ENCODE data around the gene PRR35. TPM values are rescaled to one million over a fixed set of nuclear protein-coding genes. Genes with fewer than 3 reads are reported as not detected.
"Not testable (repeated sequence)": the region's sequence is repeated elsewhere in the genome, so short reads cannot be mapped to it uniquely, and the experiment has no call there.

The PRR35 gene
- total RNA-seq, 1 experiment from 2014 or later, result not detected

DNA sequence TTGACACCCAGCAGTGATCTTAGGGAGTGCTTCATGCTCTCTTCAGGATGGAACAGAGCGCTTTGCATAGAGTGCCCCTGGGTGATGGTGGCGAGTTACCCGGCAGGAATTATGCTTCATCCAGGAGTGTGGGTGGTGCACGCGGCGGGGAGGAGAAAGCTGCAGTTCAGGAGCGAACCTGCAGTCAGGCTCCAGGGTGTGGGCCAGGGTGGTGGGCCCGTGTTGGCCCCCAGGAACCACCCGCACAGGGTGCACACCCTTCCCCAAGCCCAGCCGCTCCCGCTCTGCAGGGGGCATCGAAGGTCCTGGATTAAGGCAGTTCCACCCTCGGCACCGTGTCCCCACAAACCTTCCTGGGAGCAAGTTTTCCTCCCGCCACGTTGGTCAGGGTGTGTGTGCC is 33.6 kb downstream of the PRR35 start:
- DNase-seq (ENCODE audit: low spot score), result no peak

DNA sequence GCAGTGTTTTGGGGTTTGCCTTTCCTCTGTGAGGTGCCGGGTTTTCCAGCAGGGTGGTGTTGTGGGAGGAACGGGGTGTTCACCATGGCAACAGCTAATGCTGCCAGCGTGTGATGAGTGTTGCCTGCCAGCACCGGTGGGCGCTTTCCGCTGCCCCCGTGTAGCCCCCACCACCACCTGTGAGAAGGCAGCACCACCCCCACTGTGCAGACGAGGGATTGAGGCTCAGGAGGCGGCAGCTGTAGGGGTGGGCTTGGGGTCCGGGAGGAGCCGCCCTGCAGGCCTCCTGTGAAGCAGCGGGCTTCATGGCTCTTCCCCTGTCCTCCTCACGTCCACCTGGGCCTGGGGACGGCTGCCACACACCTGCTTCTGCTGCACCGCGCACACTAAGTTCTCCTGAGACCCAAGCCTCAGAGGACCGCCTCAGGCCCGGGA is 34.9 kb downstream of the PRR35 start:
- no peak for DNase-seq (ENCODE audit: low spot score)

DNA sequence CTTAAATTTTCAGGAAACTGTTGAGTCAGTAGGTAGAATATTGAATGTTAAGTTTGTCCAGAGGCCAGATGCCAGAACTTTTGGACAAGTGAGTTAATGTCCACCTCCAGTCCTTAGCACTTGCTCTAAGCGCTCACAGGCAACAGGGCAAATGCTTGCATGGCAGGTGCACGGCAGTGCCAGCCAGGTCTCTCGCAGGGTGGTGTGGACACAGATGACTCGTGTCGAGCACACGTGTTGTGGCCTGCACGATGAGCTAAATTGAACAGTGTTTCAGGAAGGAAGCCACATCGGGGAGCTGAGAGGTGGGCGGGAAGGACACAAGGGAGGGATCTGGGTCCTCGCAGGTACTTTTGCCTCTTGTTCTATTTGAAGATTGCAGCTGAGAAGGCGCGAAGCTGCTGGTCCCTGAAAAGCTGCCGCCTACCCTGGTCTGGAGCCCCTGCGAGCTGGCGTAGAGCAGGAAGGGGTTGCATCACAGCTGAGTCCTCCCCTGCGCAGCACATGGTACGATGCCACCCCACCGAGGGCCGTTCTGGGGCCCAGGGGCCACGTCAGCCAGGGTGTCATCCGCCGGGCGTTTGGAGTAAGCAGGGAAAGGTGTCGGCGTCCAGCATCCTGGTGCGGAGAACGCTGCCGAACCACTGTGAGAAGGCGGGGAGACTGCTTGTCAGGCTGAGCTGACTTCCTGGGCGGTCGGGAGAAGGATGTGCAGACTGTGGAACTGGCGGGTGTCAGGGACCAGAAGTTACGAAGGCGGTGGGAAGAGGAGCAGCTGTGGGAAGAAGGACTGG is 35.9 kb downstream of the PRR35 start:
- DNase-seq (ENCODE audit: low spot score), result no peak

DNA sequence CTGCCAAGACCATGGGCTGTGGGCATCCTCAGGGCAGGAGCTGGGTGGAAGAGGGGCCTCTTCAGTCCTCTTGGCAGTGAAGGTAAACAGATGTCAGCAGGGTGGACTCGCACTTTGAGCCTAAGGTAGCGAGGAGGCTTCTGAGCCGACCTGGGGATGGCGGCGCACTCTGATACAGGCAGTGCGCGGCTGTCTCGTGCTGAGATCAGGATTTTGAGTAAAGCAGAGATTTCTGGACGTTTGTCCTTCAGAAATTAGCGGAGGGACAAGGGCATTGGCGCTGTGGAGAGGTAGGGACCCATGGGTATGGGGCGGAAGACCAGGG is 36.5 kb downstream of the PRR35 start:
- no peak for DNase-seq (ENCODE audit: low spot score)

DNA sequence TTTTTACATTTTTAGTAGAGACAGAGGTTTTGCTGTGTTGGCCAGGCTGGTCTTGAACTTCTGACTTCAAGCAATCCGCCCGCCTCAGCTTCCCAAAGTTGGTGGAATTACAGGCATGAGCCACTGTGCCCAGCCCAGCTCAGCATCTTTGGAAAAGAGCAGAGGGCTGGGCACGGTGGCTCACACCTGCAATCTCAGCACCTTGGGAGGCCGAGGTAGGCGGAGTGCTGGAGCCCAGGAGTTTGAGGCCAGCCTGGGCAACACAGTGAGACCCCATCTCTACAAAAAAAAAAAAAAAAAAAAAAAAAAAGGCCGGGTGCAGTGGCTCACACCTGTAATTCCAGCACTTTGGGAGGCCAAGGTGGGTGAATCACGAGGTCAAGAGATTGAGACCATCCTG is 37.5 kb downstream of the PRR35 start:
- not testable (repeated sequence) for DNase-seq (ENCODE audit: low spot score)

DNA sequence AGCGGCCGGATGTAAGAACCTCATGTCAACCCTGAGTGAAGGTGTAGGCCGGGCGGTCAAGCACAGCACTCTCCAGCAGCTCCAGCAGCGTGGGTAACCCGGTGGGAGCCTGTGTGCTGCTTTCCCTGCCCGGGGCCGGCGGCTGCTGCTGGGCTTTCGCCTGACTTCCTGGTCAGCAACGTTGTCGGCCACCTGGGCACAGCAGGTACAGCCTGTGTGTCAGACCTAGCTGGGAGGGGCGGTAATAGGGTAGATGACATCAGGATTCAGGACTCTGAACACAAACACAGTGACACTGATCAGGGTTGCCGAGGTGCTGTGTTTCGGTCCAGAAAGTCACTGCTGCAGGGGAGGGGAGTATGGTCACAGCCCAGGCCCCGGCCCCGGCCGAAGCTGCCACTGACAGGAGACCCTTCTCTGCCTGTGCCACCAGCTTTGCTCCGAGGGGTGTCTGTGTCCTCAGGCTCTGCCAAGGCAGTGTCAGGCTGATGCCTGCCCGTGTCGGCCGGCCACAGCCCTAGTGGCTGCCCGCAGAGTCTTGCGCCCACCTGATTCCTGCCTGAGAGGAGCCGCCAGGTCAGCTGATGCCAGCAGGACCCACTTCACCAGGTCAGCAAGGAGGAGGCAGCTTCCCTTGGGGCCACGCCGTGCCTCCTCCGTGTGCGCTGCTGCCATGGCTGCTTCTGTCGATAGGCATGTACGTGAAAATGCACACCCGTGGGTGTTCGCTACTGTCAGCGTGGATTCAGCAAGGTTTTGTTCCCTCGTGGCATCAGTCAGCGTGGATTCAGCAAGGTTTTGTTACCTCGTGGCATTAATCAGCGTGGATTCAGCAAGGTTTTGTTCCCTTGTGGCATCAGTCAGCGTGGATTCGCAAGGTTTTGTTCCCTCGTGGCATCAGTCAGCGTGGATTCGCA is 38.9 kb downstream of the PRR35 start:
- DNase-seq (ENCODE audit: low spot score), result no peak

DNA sequence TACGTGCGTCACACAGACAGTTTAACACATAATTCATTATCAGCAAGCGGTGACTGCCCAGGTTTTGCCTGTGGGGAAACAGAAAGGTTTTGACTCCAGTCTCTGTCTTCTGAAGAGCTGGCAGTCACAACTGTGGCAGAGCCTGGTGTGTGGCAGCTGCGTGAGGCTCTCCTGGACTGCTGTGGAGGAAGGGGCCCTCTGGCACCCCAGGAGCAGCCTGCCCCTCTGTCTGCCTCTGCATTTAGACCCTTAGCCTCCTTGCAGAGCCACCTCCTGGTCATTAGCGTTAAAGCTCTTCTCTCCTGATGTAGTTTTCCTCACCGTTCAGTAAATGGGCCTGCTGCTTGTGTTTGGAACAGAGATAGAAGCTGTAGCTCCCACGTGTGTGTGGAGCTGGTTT is 40.6 kb downstream of the PRR35 start:
- DNase-seq (ENCODE audit: low spot score), result no peak

DNA sequence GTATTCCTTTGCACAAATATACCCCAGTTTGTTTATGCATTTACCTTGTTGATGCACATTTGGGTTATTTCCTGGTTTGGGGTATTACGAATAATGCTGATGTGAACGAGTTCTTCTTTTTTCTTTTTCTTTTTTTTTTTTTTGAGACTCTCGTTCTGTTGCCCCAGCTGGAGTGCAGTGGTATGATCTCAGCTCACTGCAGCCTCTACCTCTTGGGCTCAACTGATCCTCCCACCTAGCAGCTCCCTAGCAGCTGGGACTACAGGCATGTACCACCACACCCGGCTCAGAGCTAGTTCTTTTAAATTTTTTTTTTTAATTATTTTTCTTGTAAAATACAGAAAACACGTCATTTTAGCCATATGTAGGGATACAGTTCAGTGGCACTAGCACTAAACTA is 43.7 kb downstream of the PRR35 start:
- no peak for DNase-seq (ENCODE audit: low spot score)

DNA sequence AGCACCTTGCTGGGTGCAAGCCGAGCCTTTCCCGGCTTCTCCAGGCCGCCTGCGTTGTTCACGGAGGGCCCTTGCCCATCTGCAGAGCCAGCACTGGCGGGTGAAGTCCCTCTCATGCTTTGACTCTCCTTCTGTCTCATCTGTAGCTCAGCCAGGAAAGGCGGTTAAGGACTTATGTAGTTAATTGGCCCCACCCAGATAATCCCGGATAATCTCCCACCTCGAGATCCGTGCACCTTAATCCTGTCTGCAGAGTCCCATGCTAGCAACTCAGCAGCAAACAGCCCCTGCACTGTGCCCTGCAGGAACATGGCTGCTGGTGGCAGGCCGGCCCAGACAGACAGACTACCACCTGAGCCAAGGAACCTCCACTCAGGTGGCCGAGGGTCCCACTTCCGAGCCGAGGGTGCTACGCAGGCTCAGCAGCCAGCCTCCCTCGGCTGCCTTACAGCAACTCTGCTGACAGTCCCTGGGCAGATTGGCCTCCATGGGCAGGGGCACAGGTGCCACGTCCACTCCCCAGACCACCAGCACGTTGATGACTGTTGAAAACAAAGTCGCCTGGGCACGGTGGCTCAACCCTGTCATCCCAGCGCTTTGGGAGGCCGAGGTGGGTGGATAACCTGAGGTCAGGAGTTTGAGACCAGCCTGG is 46.6 kb downstream of the PRR35 start:
- no peak for DNase-seq (ENCODE audit: low spot score)

DNA sequence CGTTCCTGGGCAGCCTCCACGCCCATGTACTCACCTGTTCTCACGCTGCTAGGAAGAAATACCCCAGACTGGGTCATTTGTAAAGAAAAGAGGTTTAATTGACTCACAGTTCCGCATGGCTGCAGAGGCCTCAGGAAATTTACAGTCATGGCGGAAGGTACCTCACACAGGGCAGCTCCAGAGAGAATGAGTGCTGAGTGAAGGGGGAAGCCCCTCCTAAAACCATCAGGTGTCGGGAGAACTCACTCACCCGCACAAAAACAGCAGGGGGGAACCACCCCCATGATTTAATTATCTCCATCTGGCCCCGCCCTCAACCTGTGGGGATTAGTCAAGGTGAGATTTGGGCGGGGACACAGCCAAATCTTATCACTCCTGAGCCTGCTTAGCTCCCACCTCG is 47.8 kb downstream of the PRR35 start:
- DNase-seq (ENCODE audit: low spot score), result no peak

DNA sequence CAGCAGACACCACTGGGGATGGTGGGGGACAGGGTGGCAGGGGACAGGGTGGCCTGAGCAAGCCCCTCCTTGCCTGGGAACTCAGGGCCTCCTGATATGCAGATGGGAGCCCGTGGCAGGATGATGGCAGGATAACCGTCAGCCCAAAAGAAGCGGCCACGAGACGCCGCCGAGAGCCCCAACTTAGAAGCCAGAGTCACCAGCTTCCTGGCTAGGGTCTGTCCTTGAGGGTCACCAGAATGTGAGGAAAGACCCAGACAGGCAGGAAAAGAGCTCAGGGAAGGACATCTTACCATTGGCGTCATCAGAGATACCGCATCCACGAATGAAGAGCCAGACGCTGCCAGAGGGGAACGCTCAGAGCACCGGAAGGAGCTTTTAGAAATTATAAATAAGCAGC is 49.1 kb downstream of the PRR35 start:
- DNase-seq (ENCODE audit: low spot score), result no peak

DNA sequence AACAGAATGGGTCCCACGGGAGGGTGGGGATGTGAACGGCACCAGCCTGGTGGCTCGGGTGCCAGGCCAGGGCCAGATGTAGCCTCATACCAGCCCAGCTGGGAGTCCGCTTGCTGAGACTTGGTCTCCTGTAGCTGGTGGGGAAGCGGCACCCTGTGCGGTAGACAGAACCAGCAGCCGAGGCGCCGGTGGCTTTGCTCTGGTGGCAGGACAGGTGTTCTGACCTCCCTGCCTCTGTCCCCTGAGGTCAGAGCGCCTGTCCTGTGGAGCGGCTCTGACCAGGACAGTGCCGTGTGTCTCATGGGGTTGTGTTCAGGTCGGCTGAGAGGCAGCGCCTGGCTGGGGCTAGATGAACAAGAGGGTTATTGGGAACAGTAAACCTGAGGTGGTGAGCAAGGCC is 49.8 kb downstream of the PRR35 start:
- no peak for DNase-seq (ENCODE audit: low spot score)

DNA sequence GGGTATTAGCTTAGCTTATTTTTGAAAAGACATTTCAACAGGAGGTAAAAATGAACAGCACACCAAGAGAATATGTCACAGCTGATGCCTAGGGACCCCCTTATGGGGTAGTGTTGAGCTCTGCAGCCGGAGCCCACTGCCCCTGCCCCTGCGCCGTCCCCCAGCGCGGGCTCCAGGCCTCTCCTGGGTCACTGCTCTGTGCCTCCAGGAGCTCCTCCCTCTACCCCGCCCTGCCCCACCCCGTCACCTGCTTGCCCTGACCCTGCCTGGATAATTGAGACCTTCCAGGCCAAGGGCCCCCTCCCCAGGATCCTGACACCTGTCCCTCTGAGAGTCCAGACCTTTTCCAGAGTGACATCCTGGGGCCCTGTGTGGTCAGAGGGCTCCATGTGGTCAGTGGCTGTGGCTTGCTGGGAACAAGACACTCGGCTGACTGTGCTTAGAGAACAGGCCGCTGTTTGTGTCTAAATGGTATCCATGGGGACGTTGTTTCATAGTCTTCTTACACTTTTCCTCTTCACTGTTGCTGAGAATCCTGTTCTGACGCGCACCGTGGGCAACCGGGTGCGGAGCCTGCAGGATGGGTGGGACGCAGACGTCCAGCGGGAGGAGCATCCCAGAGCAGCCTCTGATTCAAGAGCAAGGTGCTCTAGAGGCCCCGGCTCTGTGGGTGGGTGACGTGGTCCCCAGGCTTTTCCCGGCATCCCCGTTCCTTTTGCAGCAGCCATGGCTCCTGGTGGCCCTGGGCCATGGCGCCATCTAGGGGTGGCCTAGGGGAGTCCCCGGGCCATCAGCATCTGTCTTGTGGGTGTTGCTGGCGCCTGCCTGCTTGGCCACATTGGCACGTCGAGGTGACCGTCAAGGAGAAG is 50.6 kb downstream of the PRR35 start:
- no peak for DNase-seq (ENCODE audit: low spot score)

DNA sequence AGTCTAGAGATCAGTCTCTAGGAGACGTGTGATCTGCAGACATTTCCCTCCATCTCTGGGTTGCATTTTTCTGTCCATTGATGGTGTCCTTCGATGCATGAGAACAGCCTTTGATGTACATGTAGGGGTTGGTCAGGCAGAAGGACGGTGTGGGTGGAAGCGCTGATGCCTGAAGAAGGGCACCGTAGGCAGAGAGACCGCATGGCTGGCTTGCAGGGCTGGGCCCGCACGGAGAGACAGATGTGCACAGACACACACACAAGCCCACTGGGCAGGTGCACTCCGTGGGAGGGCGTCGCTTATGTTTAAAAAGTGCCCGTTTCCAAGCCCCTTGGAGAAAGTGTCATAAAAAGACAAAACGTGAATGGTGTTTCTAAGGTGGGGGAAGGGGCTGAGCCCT is 54.9 kb downstream of the PRR35 start:
- no peak for DNase-seq (ENCODE audit: low spot score)

Other genes with a start within 250 kb of the PRR35 start
- gene AXIN1, start 207.7 kb upstream of the PRR35 start, total RNA-seq (2014; rRNA removed; shearing (Covaris generic)), result 5.6 and 7.0 TPM in 2 replicates
- gene MRPL28, start 189.9 kb upstream of the PRR35 start, total RNA-seq (2014; rRNA removed; shearing (Covaris generic)), result 159 and 167 TPM in 2 replicates
- 13.7 and 15.9 TPM in 2 replicates for gene PGAP6, start 178.4 kb upstream of the PRR35 start, total RNA-seq (2014; rRNA removed; shearing (Covaris generic))
- 87.5 and 95.3 TPM in 2 replicates for gene NME4, start 163.2 kb upstream of the PRR35 start, total RNA-seq (2014; rRNA removed; shearing (Covaris generic))
- gene DECR2, start 158.5 kb upstream of the PRR35 start, total RNA-seq (2014; rRNA removed; shearing (Covaris generic)), result 5.9 and 8.7 TPM in 2 replicates
- gene RAB11FIP3, start 134.7 kb upstream of the PRR35 start, total RNA-seq (2014; rRNA removed; shearing (Covaris generic)), result 5.4 and 11.5 TPM in 2 replicates
- 4.4 and 8.3 TPM in 2 replicates for gene CAPN15, start 32.7 kb upstream of the PRR35 start, total RNA-seq (2014; rRNA removed; shearing (Covaris generic))
- gene NHLRC4, start 6.6 kb downstream of the PRR35 start, total RNA-seq (2014; rRNA removed; shearing (Covaris generic)), result 0.06 and 0.43 TPM in 2 replicates
- gene PIGQ, start 9.6 kb downstream of the PRR35 start, total RNA-seq (2014; rRNA removed; shearing (Covaris generic)), result 7.6 and 7.7 TPM in 2 replicates
- gene RAB40C, start 29.7 kb downstream of the PRR35 start, total RNA-seq (2014; rRNA removed; shearing (Covaris generic)), result 4.4 and 5.1 TPM in 2 replicates
- not detected in 2 replicates for gene WFIKKN1, start 70.6 kb downstream of the PRR35 start, total RNA-seq (2014; rRNA removed; shearing (Covaris generic))
- gene METTL26, start 75.9 kb downstream of the PRR35 start, total RNA-seq (2014; rRNA removed; shearing (Covaris generic)), result 85.7 and 112 TPM in 2 replicates
- 11.9 and 14.5 TPM in 2 replicates for gene MCRIP2, start 81.4 kb downstream of the PRR35 start, total RNA-seq (2014; rRNA removed; shearing (Covaris generic))
- 2.5 and 4.8 TPM in 2 replicates for gene WDR90, start 89.0 kb downstream of the PRR35 start, total RNA-seq (2014; rRNA removed; shearing (Covaris generic))
- 6.5 and 32.0 TPM in 2 replicates for gene RHOT2, start 107.7 kb downstream of the PRR35 start, total RNA-seq (2014; rRNA removed; shearing (Covaris generic))
- gene RHBDL1, start 115.3 kb downstream of the PRR35 start, total RNA-seq (2014; rRNA removed; shearing (Covaris generic)), result 0.31 and 3.8 TPM in 2 replicates
- gene STUB1, start 120.0 kb downstream of the PRR35 start, total RNA-seq (2014; rRNA removed; shearing (Covaris generic)), result 102 and 123 TPM in 2 replicates
- gene JMJD8, start 123.9 kb downstream of the PRR35 start, total RNA-seq (2014; rRNA removed; shearing (Covaris generic)), result 11.3 and 18.1 TPM in 2 replicates
- gene WDR24, start 130.0 kb downstream of the PRR35 start, total RNA-seq (2014; rRNA removed; shearing (Covaris generic)), result 0.86 and 0.99 TPM in 2 replicates
- gene FBXL16, start 145.4 kb downstream of the PRR35 start, total RNA-seq (2014; rRNA removed; shearing (Covaris generic)), result 1.0 and 2.2 TPM in 2 replicates
- gene METRN, start 154.7 kb downstream of the PRR35 start, total RNA-seq (2014; rRNA removed; shearing (Covaris generic)), result 21.4 and 58.1 TPM in 2 replicates
- 10.9 and 22.8 TPM in 2 replicates for gene ANTKMT, start 160.8 kb downstream of the PRR35 start, total RNA-seq (2014; rRNA removed; shearing (Covaris generic))
- gene CCDC78, start 166.0 kb downstream of the PRR35 start, total RNA-seq (2014; rRNA removed; shearing (Covaris generic)), result 0.23 TPM in 1 of 2 replicates, not detected in the other
- gene HAGHL, start 166.7 kb downstream of the PRR35 start, total RNA-seq (2014; rRNA removed; shearing (Covaris generic)), result 4.1 and 14.5 TPM in 2 replicates
- 15.0 and 18.5 TPM in 2 replicates for gene CIAO3, start 180.6 kb downstream of the PRR35 start, total RNA-seq (2014; rRNA removed; shearing (Covaris generic))
- gene MSLN, start 200.3 kb downstream of the PRR35 start, total RNA-seq (2014; rRNA removed; shearing (Covaris generic)), result not detected in 2 replicates
- gene RPUSD1, start 228.0 kb downstream of the PRR35 start, total RNA-seq (2014; rRNA removed; shearing (Covaris generic)), result 18.6 and 19.6 TPM in 2 replicates
- gene CHTF18, start 228.2 kb downstream of the PRR35 start, total RNA-seq (2014; rRNA removed; shearing (Covaris generic)), result 6.1 and 7.9 TPM in 2 replicates
- gene GNG13, start 240.3 kb downstream of the PRR35 start, total RNA-seq (2014; rRNA removed; shearing (Covaris generic)), result not detected in 2 replicates